ENCODE data around the gene CLDN34.

CLDN34 gene

DNA sequence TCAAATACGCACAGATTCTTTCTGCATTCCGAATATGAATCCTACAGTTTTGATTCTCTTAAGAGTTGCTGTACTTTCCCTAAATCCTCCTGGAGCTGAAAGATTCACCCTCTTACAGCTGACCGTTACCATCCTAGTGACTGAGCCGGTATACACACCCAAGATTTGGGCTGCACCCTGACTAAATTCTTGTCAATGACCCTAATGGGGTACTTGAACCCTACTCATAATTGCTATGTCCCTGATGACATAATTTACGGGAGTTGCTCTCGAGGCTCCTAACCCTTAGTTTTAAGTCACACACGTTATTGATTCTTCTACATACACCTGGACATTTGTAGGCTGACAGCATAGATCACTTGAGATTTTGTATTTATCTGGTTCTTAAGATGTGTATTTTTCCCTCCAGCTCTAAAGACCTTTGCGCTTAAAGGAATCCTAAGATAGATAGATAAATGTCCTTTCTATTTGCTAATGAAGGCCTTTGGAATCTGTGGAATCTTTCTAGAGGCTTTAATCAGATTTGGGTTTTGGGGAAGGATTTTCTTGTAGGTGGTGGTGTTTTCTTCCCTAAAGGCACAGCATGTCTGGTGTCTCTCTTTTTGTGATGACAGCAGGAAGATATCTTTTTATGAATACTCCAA lies 37.8 kb downstream of the CLDN34 start:
- no peak for DNase-seq (ENCODE audit: low read depth)
- TF ChIP-seq, protein P1, sequence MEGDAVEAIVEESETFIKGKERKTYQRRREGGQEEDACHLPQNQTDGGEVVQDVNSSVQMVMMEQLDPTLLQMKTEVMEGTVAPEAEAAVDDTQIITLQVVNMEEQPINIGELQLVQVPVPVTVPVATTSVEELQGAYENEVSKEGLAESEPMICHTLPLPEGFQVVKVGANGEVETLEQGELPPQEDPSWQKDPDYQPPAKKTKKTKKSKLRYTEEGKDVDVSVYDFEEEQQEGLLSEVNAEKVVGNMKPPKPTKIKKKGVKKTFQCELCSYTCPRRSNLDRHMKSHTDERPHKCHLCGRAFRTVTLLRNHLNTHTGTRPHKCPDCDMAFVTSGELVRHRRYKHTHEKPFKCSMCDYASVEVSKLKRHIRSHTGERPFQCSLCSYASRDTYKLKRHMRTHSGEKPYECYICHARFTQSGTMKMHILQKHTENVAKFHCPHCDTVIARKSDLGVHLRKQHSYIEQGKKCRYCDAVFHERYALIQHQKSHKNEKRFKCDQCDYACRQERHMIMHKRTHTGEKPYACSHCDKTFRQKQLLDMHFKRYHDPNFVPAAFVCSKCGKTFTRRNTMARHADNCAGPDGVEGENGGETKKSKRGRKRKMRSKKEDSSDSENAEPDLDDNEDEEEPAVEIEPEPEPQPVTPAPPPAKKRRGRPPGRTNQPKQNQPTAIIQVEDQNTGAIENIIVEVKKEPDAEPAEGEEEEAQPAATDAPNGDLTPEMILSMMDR (IDR thresholded peaks at IDR 0.05; ENCODE audit: control insufficient read depth, insufficient read depth, low read depth, low read length, missing control alignments) = no peak
- no peak overlapping the region for H3K4me3 ChIP-seq (ENCODE audit: control insufficient read depth, low read depth, low read length)

DNA sequence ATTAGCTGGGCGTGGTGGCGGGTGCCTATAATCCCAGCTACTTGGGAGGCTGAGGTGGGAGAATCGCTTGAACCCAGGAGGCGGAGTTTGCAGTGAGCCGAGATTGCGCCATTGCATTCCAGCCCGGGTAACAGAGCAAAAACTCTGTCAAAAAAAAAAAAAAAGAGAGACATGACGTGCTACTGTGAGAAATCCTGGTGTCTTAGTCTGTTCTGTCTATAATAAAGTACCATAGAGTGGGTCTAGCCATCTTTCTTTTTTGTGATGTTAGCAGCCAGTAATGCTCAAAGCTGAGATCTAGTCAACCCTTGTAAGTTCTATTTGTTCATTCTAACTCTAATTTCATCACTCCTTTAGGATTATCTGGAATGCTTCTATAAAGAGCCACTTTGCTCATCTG lies 38.9 kb downstream of the CLDN34 start:
- H3K4me3 ChIP-seq (ENCODE audit: control insufficient read depth, low read depth, low read length) = no peak overlapping the region
- TF ChIP-seq, protein P1 (IDR thresholded peaks at IDR 0.05; ENCODE audit: control insufficient read depth, insufficient read depth, low read depth, low read length, missing control alignments) = no peak
- DNase-seq (ENCODE audit: low read depth) = no peak

DNA sequence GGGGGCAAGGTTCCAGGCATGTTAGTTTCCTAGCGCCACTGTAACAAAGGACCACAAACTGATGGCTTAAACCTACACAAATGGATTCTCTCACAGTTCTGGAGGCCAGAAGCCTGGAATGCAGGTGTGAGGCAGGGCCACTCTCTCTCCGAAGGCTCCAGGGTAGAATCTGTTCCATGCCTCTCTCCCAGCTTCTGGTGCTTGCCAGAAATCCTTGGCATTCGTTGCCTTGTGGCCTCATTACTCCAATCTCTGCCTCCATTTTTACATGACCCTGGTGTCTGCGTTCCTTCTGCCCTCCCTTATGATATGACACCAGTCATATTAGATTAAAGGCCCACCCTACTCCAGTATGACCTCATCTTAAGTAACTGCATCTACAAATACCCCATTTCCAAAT lies 39.6 kb downstream of the CLDN34 start:
- no peak overlapping the region for H3K4me3 ChIP-seq (ENCODE audit: control insufficient read depth, low read depth, low read length)
- TF ChIP-seq, protein P1 (IDR thresholded peaks at IDR 0.05; ENCODE audit: control insufficient read depth, insufficient read depth, low read depth, low read length, missing control alignments) = no peak
- no peak for DNase-seq (ENCODE audit: low read depth)

DNA sequence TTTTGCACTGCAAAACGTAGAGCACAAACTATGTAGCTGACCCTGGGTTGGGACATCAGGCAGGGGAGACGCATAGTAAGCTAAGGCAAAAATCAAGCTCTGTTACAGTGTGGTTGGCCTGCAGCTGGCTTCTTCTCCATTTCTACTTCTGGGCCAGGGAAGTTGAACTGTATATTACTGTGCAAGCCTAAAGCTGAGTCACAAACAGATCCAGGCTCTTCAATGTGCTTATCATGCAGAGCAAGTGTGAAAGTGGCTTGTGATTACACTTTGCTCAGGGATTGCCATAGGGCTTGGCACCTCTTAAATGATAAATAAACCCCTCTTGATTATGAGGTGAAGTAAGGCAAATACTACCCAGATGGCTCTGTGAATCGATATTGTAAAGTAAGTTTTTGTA lies 40.5 kb downstream of the CLDN34 start:
- DNase-seq (ENCODE audit: low read depth) = no peak
- H3K4me3 ChIP-seq (ENCODE audit: control insufficient read depth, low read depth, low read length) = no peak overlapping the region
- TF ChIP-seq, protein P1 (IDR thresholded peaks at IDR 0.05; ENCODE audit: control insufficient read depth, insufficient read depth, low read depth, low read length, missing control alignments) = no peak

DNA sequence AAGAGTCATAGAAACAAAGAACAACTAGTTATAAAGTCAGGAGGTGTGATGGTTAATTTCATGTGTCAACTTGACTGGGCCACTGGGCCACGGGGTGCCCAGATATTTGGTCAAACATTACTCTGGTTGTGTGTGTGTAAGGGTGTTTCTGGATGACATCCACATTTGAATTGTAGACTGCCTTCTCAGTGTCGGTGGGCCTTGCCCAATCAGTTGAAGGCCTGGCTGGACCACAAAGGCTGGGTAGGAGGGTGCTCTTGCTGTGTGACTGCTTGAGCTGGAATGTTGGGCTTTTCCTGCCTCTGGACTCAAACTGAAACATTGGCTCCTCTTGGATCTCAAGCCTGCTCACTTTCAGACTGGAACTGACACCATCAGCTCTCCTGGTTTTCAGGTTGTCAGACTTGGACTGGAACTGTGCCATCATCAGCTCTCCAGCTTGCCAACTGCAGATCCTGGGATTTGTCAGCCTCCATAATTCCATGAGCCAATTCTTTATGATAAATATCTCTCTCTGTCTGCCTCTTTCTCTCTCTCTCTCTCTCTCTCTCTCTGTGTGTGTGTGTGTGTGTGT lies 41.4 kb downstream of the CLDN34 start:
- H3K4me3 ChIP-seq (ENCODE audit: control insufficient read depth, low read depth, low read length) = no peak overlapping the region
- DNase-seq (ENCODE audit: low read depth) = no peak
- TF ChIP-seq, protein P1 (IDR thresholded peaks at IDR 0.05; ENCODE audit: control insufficient read depth, insufficient read depth, low read depth, low read length, missing control alignments) = no peak

DNA sequence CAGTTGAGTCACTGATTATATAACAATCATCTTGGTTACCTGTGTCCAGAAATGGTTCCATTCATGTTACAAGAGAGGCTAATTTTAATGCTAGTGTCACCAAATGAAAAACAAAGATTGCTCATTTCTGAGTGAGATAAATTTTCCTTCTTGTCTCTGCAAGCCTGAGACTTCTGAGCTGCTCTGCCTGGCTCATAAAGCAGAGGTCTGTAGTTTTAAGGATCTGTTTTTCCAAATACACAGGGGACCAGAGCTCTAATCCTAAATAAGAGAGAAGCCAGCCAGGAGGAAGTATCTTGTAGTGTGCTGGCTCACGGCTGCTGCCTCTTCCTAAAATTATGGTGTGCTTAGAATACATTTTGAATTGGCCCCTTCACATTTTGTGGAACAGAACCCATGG lies 42.6 kb downstream of the CLDN34 start:
- H3K4me3 ChIP-seq (ENCODE audit: control insufficient read depth, low read depth, low read length) = no peak overlapping the region
- TF ChIP-seq, protein P1 (IDR thresholded peaks at IDR 0.05; ENCODE audit: control insufficient read depth, insufficient read depth, low read depth, low read length, missing control alignments) = no peak

More for the DNA sequence above, 42.6 kb downstream of the CLDN34 start:
- DNase-seq (ENCODE audit: low read depth) = no peak
